ENCODE measurements around the gene KRT77.

Gene KRT77

GRCh38 chr12:52691076-52691840 is 12.1 kb downstream of the KRT77 start:
- no peak for DNase-seq

- no peak for DNase-seq
Measured at GRCh38 chr12:52690351-52691075, 12.8 kb downstream of the KRT77 start.

GRCh38 chr12:52689936-52690335 is 13.4 kb downstream of the KRT77 start:
- DNase-seq: no peak

GRCh38 chr12:52689239-52689638 is 14.1 kb downstream of the KRT77 start:
- no peak for DNase-seq

GRCh38 chr12:52688481-52688880 is 14.8 kb downstream of the KRT77 start:
- no peak for DNase-seq

GRCh38 chr12:52687497-52688385 is 15.6 kb downstream of the KRT77 start:
- DNase-seq: no peak

- no peak for DNase-seq
Measured at GRCh38 chr12:52686756-52687487, 16.4 kb downstream of the KRT77 start.

- no peak for DNase-seq
Measured at GRCh38 chr12:52686063-52686462, 17.3 kb downstream of the KRT77 start.

GRCh38 chr12:52685406-52685890 is 17.9 kb downstream of the KRT77 start:
- DNase-seq: no peak

- DNase-seq: no peak
Measured at GRCh38 chr12:52684431-52684830, 18.9 kb downstream of the KRT77 start.

- DNase-seq: no peak
Measured at GRCh38 chr12:52683575-52684300, 19.6 kb downstream of the KRT77 start.

GRCh38 chr12:52682938-52683574 is 20.3 kb downstream of the KRT77 start:
- DNase-seq: no peak

GRCh38 chr12:52682381-52682660 is 21.0 kb downstream of the KRT77 start:
- no peak for DNase-seq

GRCh38 chr12:52681526-52682380 is 21.6 kb downstream of the KRT77 start:
- DNase-seq: no peak

GRCh38 chr12:52680363-52680762 is 23.0 kb downstream of the KRT77 start, which contains the start of gene KRT1:
Gene KRT1, minus strand, starts transcription at chr12:52680407. Its CDS starts 59 bp downstream, at chr12:52680348.
- DNase-seq: no peak

- no peak for DNase-seq
Measured at GRCh38 chr12:52679875-52680274, 23.4 kb downstream of the KRT77 start.

- DNase-seq: no peak
Measured at GRCh38 chr12:52677671-52678070, 25.7 kb downstream of the KRT77 start.

- DNase-seq: no peak
Measured at GRCh38 chr12:52677126-52677525, 26.2 kb downstream of the KRT77 start.

- DNase-seq: no peak
Measured at GRCh38 chr12:52676163-52676562, 27.2 kb downstream of the KRT77 start.

GRCh38 chr12:52675301-52675701 is 28.0 kb downstream of the KRT77 start:
- no peak for DNase-seq

- no peak for DNase-seq
Measured at GRCh38 chr12:52674433-52674775, 28.9 kb downstream of the KRT77 start.

Measured in inflammatory macrophage treated with lipopolysaccharide for 1 hour (primary cell).